Trophoblast cell (in vitro differentiated cells and primary cell): ENCODE data around the gene FLYWCH1.

Experiments used
- DNase-seq, 2 donors: peaks; one replicate each; pipeline ENCODE4 v3.0.0-alpha.2; 2016
- H2AFZ ChIP-seq: 2 replicates; pipeline ENCODE4 v1.6.1; 2013; ENCODE audit warnings: low read length, moderate library complexity, mild to moderate bottlenecking; ENCODE audit not compliant: insufficient read depth, poor library complexity
- H2AK5ac ChIP-seq: 2 replicates; pipeline ENCODE4 v1.6.1; 2013; ENCODE audit warnings: mild to moderate bottlenecking, low read length
- H2BK120ac ChIP-seq: 2 replicates; pipeline ENCODE4 v1.6.1; 2013; ENCODE audit warnings: low read length, mild to moderate bottlenecking, moderate library complexity; ENCODE audit not compliant: insufficient read depth, poor library complexity
- H2BK12ac ChIP-seq: 2 replicates; pipeline ENCODE4 v1.6.1; 2013; ENCODE audit warnings: mild to moderate bottlenecking, low read length, moderate library complexity
- H2BK5ac ChIP-seq: 2 replicates; pipeline ENCODE4 v1.6.1; 2013; ENCODE audit warnings: low read length, low read depth, moderate library complexity, mild to moderate bottlenecking; ENCODE audit not compliant: poor library complexity
- H3K14ac ChIP-seq: 2 replicates; pipeline ENCODE4 v1.6.1; 2013; ENCODE audit warnings: mild to moderate bottlenecking, low read length
- H3K18ac ChIP-seq: 2 replicates; pipeline ENCODE4 v1.6.1; 2013; ENCODE audit warnings: mild to moderate bottlenecking, low read length
- H3K23ac ChIP-seq: 2 replicates; pipeline ENCODE4 v1.6.1; 2013; ENCODE audit warnings: low read length
- H3K27ac ChIP-seq: 2 replicates; pipeline ENCODE4 v1.5.1; 2013; ENCODE audit warnings: low read depth, mild to moderate bottlenecking, inconsistent platforms, low read length, moderate library complexity
- H3K27me3 ChIP-seq: 2 replicates; pipeline ENCODE4 v1.6.1; 2013; ENCODE audit warnings: inconsistent platforms, mild to moderate bottlenecking, low read length, moderate library complexity; ENCODE audit not compliant: insufficient read depth
- H3K36me3 ChIP-seq, 2 experiments: 1 replicate in 1 of 2; 2 replicates in 1 of 2; pipeline ENCODE4 v1.6.1; 2013; ENCODE audit warnings: low read length in 2 of 2, mild to moderate bottlenecking in 2 of 2, moderate library complexity in 1 of 2; ENCODE audit not compliant: insufficient read depth in 2 of 2, control insufficient read depth in 1 of 2
- H3K4ac ChIP-seq: 2 replicates; pipeline ENCODE4 v1.6.1; 2013; ENCODE audit warnings: low read depth, mild to moderate bottlenecking, low read length, moderate library complexity
- H3K4me1 ChIP-seq, 2 experiments: 1 replicate in 1 of 2; 2 replicates in 1 of 2; pipeline ENCODE4 v1.6.1; 2013; ENCODE audit warnings: low read length in 2 of 2, mild to moderate bottlenecking in 2 of 2, moderate library complexity in 1 of 2; ENCODE audit not compliant: insufficient read depth in 2 of 2, control insufficient read depth in 1 of 2
- H3K4me2 ChIP-seq: 2 replicates; pipeline ENCODE4 v1.6.1; 2013; ENCODE audit warnings: inconsistent platforms, mild to moderate bottlenecking, low read length, moderate library complexity
- H3K4me3 ChIP-seq: 2 replicates; pipeline ENCODE4 v1.5.1; 2013; ENCODE audit warnings: mild to moderate bottlenecking, low read depth, low read length, inconsistent platforms
- H3K79me1 ChIP-seq: one replicate; pipeline ENCODE4 v1.6.1; 2013; ENCODE audit warnings: low read length
- H3K79me2 ChIP-seq: 2 replicates; pipeline ENCODE4 v1.6.1; 2013; ENCODE audit warnings: low read length, mild to moderate bottlenecking; ENCODE audit not compliant: control insufficient read depth, insufficient read depth, poor library complexity
- H3K9ac ChIP-seq: 2 replicates; pipeline ENCODE4 v1.6.1; 2013; ENCODE audit warnings: mild to moderate bottlenecking, low read length
- H3K9me3 ChIP-seq: 2 replicates; pipeline ENCODE4 v1.6.1; 2013; ENCODE audit warnings: low read depth, mild to moderate bottlenecking, control low read depth, inconsistent platforms, low read length; ENCODE audit not compliant: insufficient read depth
- H4K12ac ChIP-seq: 2 replicates; pipeline ENCODE4 v1.6.1; 2013; ENCODE audit warnings: low read depth, mild to moderate bottlenecking, low read length, moderate library complexity
- H4K8ac ChIP-seq: 2 replicates; pipeline ENCODE4 v1.6.1; 2013; ENCODE audit warnings: low read depth, mild to moderate bottlenecking, low read length, moderate library complexity
- H4K91ac ChIP-seq: one replicate; pipeline ENCODE4 v1.6.1; 2013; ENCODE audit warnings: low read depth, mild to moderate bottlenecking, low read length, moderate library complexity
- WGBS: extraction: QIAGEN DNeasy Blood & Tissue Kit; methylation state at CpG from one replicate; pipeline ENCODE4 v1.1.7; 2013; ENCODE audit warnings: missing lambda C conversion rate; ENCODE audit not compliant: insufficient read length, insufficient coverage; ENCODE audit errors: extremely low coverage; 5-methylcytosine and 5-hydroxymethylcytosine counted together

Gene FLYWCH1

DNA sequence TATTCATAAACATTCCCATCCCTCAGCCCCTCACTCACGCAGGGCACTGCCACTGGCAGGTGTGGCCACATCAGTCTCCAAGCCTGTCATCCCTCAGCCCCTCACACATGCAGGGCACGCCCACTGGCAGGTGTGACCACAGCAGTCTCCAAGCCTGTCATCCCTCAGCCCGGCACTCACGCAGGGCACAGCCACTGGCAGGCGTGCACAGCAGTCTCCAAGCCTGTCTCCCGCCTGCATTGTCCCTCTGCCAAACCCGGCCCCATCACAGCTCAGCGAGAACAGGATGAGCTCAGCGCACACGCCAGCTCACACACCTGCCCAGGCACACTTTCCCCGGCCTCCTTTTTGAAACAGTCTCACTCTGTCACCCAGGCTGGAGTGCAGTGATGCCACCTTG, 40.9 kb downstream of the FLYWCH1 start:
- Histone ChIP-seq H2BK12ac (no peak overlapping the region), H3K4ac (no peak overlapping the region), H3K4me2 (no peak overlapping the region), H2AFZ (no peak overlapping the region), H4K12ac (no peak overlapping the region), H3K9ac (no peak overlapping the region), H3K23ac (no peak overlapping the region), H2BK120ac (no peak overlapping the region), H3K18ac (no peak overlapping the region), H3K79me1 (no peaks in the 10 kb centered on the region), H3K79me2 (no peaks in the 10 kb centered on the region), H3K27me3 (no peaks in the 10 kb centered on the region), H3K4me1 (no peaks in the 10 kb centered on the region), H3K14ac (no peak overlapping the region), H3K36me3 (peaks cover 10 to 13% of the 10 kb centered on the region in 2 experiments), H2BK5ac (no peak overlapping the region), H2AK5ac (no peak overlapping the region), H4K91ac (no peak overlapping the region), H3K9me3 (no peaks in the 10 kb centered on the region), H3K27ac (no peak overlapping the region), H3K4me3 (no peak overlapping the region), H4K8ac (no peak overlapping the region)
- no peak for DNase-seq
- WGBS: no CpG with 5 or more reads among the region's 11 CpGs

DNA sequence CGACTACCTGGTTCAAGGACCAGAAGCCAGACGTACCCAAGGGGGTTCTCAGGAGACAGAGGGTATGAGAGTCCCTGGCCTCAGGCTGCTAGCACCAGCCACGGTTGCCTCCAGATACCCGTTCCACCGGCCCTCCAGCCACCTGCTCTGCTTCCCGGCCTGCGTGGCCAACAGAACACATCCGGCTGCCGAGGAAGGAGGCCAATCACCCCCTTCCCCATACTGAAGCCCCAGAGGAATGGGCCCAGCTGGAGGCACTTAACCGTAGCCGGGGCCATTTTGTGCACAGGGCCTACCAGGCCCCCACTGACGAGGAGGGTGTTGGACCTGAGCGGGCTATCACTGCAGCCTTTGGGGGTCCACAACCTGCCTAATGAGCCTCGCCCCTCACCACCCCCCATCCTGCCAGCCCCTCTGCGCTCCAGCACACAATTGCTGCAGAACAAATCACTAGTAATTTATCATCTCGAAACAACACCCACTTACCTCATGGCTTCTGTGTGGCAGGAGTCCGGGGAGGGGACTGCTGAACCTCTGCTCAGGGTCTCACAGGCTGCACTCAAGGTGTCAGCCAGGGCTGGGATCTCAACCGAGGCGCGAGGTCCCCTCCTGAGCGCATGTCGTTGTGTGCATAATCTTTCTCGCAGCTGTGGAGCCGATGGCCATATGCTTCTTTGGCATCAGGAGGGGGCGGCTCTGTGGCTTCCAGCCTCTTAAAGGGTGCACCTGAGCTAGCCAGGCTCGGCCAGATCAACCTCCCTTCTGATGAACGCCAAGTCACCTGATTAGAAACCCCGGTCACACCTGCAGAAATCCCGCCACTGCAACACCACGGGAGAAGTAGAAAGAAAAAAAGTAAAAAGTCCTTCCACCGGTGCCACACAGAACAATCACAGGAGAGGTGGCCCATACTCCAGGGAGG, 42.2 kb downstream of the FLYWCH1 start:
- Histone ChIP-seq H2BK5ac (no peak overlapping the region), H3K4me2 (no peak overlapping the region), H3K36me3 (peaks cover 6 to 8% of the 10 kb centered on the region in 2 experiments), H3K9ac (no peak overlapping the region), H2BK12ac (no peak overlapping the region), H4K8ac (no peak overlapping the region), H3K18ac (no peak overlapping the region), H3K27ac (no peak overlapping the region), H2AFZ (no peak overlapping the region), H3K14ac (no peak overlapping the region), H4K91ac (no peak overlapping the region), H3K9me3 (no peaks in the 10 kb centered on the region), H3K79me1 (no peaks in the 10 kb centered on the region), H3K4me3 (no peak overlapping the region), H3K4ac (no peak overlapping the region), H3K4me1 (no peaks in the 10 kb centered on the region), H4K12ac (no peak overlapping the region), H3K27me3 (no peaks in the 10 kb centered on the region), H2BK120ac (no peak overlapping the region), H2AK5ac (no peak overlapping the region), H3K79me2 (no peaks in the 10 kb centered on the region), H3K23ac (no peak overlapping the region)
- WGBS: no CpG with 5 or more reads among the region's 31 CpGs
- no peak for DNase-seq

DNA sequence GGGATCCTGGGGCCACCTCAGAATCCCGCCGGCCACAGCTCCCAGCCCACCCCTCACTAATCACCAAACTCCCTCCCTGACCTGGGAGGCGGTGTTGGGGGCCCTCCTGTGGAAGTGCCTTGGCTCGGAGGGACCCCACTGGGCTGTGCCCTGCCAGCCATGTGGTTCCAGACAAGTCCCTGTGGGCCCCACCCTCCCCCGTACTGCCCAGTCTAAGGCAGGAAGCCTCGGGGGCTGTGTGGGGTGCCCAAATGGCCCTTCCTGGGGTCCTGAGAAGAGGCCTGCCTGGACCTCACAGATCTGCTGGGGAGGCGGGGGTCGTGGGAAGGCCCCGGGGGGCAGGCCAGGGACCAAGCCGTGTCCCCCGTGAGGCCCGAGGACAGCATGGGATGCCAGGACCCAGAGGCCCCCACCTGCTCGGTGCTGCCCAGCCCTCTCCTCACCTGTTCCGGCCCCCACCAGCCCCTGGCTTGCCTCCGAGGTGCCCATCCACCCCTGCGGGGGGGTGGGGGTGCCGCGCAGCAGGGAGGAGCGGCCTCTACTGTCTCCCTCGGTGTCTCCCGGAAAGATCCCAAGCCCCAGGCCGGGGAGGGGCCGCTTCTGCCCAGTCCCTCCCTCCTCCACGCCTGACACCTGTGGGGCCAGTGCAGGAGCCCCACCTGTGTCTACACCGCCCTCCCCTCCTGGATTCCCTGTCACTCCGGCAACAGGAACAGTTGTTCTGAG, 43.1 kb downstream of the FLYWCH1 start:
- H4K8ac ChIP-seq: no peak overlapping the region
- no peaks in the 10 kb centered on the region for H3K4me1 ChIP-seq
- no peaks in the 10 kb centered on the region for H3K36me3 ChIP-seq
- no peak overlapping the region for H2BK12ac ChIP-seq
- H3K79me1 ChIP-seq: no peaks in the 10 kb centered on the region
- no peak overlapping the region for H2BK120ac ChIP-seq
- H3K4me3 ChIP-seq: no peak overlapping the region
- no peak overlapping the region for H4K91ac ChIP-seq
- H3K27ac ChIP-seq: no peak overlapping the region
- H3K23ac ChIP-seq: no peak overlapping the region
- H3K27me3 ChIP-seq: no peaks in the 10 kb centered on the region
- H3K4ac ChIP-seq: no peak overlapping the region
- no peaks in the 10 kb centered on the region for H3K79me2 ChIP-seq
- no peak overlapping the region for H3K9ac ChIP-seq
- H2BK5ac ChIP-seq: no peak overlapping the region
- H3K4me2 ChIP-seq: no peak overlapping the region
- no peak overlapping the region for H2AFZ ChIP-seq
- no peak for DNase-seq
- H4K12ac ChIP-seq: no peak overlapping the region
- H2AK5ac ChIP-seq: no peak overlapping the region
- no CpG with 5 or more reads among the region's 26 CpGs for WGBS
- no peak overlapping the region for H3K14ac ChIP-seq
- no peak overlapping the region for H3K18ac ChIP-seq
- H3K9me3 ChIP-seq: no peaks in the 10 kb centered on the region

DNA sequence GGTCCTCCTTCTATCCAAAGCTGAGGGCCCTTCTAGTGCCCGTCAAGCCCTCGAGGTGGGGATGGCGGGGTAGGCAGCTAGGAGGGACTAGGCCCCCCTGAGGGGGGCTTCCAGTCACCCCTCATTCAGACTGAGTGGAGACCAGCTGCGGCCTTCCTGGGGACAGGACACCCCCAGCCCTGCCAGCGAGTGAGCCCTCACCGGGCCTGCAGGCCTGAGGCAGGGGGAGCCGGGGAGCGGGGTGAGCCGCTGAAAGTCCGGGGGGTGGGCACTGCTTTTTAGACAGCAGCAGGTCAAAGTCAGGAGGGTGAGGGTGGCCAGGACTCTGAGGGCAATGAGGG, 43.7 kb downstream of the FLYWCH1 start:
- Histone ChIP-seq H3K79me2 (no peaks in the 10 kb centered on the region), H2BK12ac (no peak overlapping the region), H3K4me1 (no peaks in the 10 kb centered on the region), H2BK120ac (no peak overlapping the region), H4K91ac (no peak overlapping the region), H3K36me3 (no peaks in the 10 kb centered on the region), H3K23ac (no peak overlapping the region), H3K4ac (no peak overlapping the region), H3K4me3 (no peak overlapping the region), H2AFZ (no peak overlapping the region), H3K18ac (no peak overlapping the region), H3K79me1 (no peaks in the 10 kb centered on the region), H4K8ac (no peak overlapping the region), H2BK5ac (no peak overlapping the region), H3K4me2 (no peak overlapping the region), H2AK5ac (no peak overlapping the region), H3K27ac (no peak overlapping the region), H3K14ac (no peak overlapping the region), H3K9ac (no peak overlapping the region), H3K9me3 (no peaks in the 10 kb centered on the region), H4K12ac (no peak overlapping the region), H3K27me3 (no peaks in the 10 kb centered on the region)
- WGBS: no CpG with 5 or more reads among the region's 10 CpGs
- no peak for DNase-seq
